Measurements from ENCODE around the gene GABRA4.

Gene GABRA4

DNA sequence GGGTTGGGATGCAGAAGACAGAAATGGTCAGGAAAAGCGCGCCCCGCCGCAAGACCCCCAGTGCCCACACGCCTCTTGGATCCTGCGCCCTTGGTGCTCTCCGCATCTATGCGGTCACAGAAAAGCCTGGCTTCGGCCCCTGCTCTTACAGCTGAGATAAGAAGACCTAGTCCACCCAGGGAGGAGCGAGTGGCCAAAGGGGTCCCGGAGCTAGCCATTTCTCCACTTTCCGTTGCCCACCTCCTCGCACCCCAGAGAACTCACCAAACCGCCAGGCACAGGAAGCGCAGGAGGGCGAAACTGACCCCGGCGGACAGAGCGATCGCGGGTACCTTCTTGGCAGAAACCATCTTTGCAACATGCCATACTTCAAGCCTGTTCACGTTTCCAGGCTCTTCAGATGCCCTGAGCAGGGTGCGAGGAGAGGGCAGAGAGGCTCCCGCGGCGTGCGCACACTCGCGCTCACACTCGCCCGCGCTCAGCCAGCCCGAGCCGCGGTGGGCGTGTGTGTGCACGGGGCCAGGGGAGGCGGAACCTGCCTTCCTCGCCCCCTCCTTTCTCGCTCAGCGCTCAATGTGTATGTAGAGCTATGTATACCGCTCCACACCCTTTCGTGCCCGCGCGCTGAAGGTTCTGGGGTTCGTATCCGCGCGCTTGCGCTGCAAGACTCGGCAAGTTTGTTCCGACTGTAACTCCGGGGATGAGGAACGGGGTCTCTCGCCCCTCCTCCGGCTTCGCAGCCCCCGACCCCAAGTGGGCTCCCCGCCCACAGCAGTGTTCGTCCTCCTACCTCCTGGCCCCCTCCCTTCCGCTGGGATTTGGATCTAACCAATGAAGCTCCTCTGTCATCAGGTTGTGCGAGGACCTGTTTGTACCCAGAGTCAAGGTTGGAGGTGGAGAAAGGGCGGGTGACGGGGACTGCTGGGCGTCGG, at the start of gene GABRA4:
TSS of gene GABRA4 (minus strand) at position 507 of the 932 bp plus-strand sequence. CDS start at position 350, 157 bp downstream.
- DNase-seq, result no peak

DNA sequence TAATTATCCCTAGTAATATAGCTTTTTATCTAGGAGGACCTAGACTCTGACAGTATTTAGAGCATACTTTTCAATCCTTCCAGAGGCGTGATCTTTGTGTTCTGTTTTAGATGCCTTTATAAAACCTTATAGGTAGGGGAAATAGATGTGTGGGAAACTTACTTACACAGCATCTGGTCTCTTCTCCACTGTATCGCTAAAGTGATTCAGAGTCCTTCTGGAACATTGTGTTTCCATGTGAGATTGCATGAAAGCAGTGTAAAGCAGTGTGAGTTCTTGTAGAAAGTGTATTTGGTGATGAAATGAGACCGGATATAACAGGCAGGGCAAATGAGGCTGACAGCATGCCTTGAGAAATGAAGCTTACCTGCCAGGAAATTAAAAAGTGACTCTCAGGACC, 47.4 kb upstream of the GABRA4 start:
- no peak for DNase-seq

DNA sequence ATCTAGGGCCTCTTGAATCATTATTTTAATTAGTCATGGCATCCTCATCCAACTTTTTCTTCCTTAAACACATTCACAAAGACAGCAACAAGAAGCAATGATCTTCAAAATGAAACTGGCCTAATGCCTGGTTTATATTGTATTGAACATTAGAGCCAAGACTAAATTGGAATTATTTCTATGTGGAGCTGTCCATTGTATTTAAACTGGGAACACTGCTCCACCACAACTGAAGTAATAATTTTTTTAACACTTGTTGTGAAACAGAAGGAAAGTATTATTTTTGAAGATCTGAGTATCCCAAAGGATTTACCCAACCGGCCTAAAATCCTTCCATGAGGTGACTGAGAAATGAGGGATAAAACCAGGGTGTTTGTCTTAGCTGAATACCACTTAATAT, 44.9 kb upstream of the GABRA4 start:
- no peak for DNase-seq

DNA sequence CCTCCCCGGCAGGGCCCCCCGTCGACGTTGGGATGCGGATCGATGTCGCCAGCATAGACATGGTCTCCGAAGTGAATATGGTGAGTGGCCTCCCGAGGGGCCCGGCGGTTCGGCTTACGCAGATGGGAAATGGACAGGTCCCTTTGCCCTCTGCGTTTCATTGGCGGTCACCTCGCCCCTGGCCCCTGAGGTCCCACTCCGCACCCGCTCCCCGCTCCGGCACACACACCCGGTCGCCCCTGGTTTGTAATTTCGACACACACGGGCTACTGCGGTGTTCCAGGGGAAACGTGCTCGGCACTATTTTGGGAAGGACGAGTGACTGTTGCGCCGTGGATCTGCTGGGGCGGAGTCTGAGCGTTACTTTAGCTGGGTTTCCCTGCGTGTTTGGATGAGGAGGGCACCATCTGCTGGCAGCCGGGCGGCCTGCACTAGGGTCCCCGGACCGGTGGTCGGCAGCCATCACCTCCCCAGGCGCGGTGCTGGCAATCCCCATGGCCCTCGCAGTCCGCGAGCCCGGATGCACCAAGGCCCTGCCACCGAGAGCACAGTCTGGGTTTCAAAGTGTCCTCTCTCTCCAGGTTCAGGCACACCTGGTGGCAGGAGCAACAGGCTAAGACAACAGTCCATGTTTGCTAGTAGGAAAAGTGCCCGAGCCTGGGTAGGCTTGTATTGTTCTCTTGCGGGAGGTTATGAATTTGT, 39.2 kb upstream of the GABRA4 start:
- DNase-seq, result peak; percentile 33

DNA sequence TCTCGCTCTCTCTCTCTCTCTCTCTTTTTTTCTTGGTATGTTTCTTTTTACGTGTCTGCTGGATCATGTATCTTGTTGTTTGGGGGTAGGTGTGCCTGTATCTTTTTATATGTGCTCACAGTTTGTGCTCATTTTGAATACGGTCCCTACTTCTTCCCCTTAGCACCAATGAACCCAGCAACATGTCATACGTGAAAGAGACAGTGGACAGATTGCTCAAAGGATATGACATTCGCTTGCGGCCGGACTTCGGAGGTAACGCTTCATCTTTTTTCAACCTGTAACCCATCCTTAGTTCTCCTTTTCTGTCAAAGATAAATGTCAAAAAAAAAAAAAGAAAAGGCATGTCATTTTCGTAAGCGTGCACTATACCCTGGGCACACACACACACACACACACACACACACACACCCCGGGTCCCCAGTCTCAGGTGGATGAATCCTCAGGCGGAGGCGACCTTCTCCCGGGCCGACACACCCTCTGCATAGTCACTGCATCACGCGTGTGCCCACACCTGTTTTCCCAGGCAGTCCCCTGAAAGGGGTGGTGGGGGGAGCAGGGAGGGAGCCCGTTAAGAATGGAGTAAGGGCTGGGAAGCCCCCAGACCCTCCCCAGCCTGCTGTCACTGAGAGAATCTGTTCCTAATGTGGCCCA, 38.5 kb upstream of the GABRA4 start:
- no peak for DNase-seq

DNA sequence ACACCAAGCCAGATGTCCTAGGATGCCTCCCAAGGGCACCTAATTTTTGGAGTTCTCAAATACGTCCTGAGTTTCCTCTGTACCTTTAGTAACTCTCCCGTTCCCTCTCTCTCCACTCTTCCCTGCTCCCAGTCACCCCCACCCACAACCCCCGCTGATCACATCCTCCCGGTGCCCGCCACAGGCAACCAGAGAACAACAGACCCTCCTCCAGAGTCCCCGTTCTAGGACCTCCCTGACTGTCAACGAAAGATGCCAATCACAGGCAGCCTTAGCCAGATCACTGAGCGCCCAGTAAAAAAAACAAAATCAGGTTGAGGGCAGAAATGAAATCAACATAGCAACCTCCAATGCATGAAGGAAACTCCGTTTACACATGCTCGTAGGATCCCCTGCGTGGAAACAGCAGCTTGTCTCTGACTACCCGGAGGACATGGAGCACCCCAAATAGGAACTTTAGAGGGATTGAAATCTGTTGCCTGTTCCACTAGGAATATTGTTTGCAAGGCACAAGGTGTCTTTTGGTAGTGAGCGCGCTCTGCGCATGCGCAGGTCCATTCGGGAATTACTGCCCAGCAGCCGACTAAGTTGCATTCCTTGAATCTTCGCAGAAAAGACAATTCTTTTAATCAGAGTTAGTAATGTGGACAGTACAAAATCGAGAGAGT, 37.8 kb upstream of the GABRA4 start, which contains the start of gene GABRB1:
TSS of gene GABRB1 (plus strand) at position 557 of the 668 bp plus-strand sequence.
- no peak for DNase-seq

DNA sequence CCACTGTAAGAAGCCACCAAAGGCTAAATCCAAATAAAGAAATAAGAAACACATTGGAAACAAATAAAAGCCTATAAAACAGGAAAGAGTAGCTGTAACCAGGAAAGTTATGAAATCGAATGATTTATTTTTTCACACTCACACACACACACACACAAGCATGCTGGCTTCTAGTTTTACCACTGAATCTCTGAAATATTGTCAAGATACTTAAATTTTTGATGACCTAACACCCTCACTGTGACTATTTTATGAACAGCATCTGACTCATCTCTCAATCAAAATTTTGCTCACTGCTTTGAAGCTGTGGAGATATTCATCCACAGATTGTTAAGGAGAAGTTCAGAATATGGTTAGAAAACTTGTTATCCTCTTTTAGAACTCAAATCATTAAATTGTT, 24.1 kb upstream of the GABRA4 start:
- DNase-seq, result no peak

DNA sequence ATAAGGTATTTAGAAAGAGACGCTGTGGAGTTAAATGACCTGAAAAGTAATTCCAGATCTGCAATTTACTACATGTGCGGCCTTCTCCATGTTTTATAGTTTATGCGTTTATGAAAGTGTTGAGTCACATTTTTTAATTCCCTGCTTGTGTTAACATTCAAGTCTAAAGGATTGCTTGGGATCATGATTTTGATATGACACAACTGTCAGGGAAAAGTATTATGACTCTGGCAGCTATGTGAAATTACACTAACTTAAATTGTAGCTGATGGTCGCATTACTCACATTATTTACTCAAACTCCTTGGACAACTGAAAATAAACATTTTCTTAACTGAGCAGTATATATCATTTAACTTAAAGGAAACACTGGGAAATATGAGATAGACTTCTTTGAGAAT, 23.7 kb upstream of the GABRA4 start:
- DNase-seq, result no peak

DNA sequence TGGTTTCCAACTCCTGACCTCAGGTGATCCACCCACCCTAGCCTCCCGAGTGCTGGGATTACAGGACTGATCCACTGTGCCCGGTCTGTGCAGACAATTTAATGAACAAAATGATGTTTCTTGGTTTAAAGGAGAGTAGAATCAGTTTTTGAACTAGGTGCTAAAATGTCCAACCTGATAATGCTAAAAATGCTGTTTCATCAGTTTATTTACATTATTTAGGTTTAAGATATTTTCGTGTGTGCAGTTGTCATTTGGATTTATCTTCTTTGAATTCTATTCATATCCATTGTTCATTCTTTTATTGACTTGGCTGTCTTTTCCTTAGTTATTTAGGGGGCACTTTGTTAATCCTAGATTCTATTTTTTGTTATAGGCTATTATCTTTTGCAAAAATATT, 20.0 kb upstream of the GABRA4 start:
- no peak for DNase-seq

DNA sequence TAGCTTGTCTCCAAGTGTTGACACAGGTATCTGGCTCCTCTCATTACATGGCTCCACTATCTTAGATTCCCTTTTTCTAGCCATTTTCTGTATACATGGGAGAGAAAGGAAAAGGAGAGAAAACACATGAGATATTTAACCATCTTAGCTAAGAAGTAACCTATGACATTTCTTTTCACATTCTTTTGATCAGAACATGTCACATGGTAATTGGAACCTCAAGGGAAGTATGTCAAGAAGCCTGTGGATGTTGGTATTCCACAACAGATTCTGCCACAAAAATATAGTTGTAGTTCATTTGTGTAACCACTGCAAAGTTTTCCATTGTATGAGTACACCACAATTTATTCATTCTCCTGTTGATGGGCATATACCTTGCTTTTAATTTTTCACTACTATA, 19.3 kb upstream of the GABRA4 start:
- DNase-seq, result no peak

DNA sequence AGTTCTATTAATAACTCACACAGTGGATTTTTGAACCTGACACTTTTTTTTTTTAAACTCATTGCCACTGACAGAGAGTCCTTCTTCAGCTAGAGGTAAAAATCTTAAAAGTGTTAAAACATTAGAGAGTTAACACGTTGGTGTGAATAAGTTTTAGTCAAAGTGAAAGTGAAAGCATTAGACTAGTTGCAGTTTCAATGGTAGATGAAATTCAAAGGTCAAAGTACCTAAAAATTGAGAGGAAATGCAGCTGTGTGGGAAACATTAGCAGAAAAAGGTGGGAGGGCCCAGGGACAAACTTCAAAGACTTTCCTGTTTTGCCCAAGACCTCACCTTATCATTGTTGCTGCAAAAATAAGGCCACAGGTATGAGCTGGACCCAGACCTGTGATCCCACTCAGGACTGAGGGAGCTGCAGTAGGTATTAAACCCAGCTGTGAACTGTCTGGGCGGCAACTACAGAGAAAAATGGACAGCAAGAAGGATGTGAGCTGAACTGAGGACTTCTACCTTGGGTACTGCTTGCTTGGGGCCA, 17.6 kb upstream of the GABRA4 start:
- DNase-seq, result no peak

DNA sequence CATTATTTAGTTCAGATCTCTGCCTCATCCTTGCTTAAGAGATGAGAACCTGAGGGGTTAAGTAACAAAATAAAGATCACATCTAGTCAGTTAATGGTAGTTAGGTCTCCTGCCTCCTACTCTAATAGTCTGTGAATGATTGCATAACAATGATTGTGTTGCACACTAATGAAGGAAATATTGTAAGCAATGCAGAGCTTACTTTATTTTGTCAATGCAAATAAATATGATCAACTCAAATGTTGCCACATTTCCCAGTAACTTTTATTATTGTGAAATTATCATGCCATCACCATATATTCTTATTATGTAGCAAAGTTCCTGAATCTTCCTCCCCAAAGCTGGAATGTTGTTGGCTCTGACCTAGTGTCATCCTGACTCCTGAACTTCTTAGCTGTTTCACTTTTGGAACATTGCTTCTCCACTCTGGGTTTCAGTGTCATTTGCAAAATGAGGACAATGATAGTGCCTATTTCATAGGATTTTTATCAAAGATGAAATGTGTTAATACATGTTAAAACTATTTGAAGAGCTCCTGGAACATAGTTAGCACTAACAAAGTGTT, 17.0 kb upstream of the GABRA4 start:
- no peak for DNase-seq

DNA sequence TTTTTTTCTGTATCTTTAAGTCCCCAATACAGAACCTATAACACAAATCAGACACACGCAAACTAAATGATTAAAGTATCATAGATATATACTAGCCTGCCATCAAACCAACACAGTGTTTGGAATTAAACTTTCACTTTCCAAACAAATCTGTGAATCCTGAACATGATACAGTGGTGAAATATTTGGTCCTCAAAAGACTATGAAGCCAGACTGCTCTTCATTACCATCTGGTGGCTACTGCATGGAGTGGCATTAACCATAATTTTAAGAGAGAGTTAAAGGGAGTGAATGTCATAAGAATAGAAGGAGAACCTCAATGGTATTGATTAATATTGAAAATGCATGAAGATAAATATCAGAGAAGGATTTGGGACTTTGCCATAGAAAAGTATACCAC, 9.2 kb upstream of the GABRA4 start:
- DNase-seq, result no peak

DNA sequence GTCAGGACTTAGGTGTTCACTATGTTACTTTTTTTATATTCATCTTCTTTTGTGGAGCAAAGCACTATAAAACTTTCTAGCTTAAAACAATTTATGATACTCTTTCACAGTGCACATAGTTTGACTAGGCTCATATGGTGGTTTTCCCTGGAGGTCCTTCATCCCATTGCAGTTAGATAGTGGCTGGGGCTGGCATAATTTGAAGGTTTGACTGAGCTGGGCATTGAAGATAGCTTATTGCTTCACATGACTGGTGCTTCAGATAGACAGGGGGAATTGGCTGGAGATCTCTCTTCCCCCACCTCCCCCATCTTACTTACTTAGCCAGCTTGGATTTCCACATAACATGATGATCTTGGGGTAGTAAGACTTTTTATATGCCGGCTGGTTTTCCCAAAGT, 7.0 kb upstream of the GABRA4 start:
- DNase-seq, result no peak

DNA sequence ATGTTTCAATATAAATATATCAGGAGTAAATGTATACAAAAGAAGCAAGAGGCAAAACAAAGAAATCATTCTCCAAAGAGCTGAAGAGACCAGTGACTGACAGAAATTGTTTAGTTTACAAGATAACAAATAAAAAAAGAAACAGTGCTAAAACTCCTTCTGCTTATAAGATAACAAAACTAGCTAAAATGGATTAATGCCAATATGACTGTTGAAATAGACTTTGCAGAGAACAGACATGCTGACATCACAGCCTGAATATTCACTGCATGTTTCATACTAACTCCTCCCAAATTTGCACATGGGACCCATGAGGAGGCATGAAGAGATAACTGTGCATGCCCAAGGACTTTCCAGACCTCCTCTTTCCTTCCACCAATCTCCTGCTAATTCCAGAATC, 6.2 kb upstream of the GABRA4 start:
- no peak for DNase-seq

DNA sequence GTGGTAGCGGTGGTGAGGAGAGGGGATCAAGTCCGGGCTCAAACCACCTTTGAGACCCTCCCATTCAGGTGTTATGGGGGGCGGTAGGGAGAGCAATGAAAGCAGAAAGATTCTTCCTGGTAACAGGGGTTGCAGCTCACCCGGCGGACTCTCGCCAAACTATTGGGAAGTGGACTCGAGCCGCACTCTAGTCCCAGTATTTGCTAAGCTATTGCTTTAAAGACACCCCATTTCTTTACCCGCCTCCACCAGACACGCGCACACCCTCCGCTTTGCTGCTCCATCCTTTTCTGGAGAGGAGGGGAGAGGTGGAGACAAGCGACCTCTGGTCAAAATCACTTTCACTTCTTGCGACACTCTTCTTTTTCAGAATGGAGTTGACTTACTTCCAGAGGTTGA, 625 bp upstream of the GABRA4 start:
- no peak for DNase-seq

DNA sequence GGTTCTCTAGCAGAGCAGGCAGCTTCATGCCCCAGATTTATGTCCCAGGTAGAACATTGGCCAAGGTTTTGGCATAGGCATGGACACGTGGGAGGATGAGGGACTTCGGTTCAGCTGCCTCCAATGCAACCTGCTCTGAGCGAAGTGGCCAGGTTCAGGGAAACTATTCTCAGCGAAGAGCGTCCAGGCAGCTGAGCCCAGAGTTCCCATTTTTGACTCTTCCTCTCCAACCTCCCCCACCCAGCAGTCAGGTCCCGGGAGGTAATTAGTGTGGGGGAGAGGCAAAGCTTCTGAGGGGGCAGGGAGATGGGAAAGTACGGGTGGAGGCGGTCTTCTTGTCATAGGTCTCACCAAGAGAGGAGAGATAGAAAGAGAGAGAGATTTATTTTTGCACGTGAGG, 1.0 kb downstream of the GABRA4 start:
- DNase-seq, result no peak

DNA sequence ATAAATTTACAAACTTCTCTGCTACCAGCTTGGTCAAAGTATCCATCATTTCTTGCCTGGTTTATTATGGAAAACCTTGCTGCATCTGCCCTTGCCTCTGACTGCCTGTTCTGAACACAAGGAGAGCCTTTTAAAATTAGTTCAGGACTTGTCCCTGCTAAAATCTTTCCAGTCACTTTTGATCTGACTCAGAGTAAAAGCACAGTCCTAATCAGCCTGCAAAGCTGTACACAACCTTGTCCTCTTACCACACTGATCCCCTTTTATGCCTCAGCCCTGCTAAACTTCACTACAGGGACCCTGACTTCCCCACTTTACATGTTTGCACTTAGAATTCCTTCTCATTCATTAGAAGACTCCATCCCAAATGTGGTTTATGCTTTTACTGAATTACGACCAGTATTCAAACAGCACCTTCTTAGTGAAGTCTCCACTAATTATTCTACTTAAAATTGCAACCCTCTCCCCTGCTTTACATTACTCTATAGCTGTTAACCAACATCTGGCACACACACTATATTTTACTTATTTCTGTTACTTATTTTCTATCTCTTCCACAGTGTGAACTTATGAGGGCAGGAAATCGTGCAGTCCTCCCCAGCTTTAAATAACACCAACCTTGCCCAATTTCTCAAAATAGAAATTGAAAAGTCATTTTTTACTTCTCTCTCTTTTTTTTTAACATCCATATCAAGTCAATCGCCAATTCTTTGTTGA, 6.3 kb downstream of the GABRA4 start:
- no peak for DNase-seq

DNA sequence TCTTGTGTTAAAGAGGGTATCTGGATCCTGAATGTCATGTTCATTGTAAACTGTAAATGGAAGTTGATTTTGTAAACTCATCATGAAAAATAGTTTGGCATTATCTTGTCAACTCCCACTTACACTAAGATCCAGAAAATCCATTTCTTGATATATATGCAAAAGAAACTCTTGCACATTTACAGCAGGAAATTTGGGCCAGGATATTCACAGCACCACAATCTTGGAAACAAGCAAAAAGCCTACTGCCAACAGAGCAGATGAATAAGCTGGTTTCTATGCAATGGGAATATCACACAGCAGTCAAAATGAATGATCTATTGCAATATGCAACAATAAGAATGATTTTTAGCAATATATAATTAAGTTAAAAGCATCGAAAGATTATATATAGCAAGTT, 8.6 kb downstream of the GABRA4 start:
- no peak for DNase-seq

DNA sequence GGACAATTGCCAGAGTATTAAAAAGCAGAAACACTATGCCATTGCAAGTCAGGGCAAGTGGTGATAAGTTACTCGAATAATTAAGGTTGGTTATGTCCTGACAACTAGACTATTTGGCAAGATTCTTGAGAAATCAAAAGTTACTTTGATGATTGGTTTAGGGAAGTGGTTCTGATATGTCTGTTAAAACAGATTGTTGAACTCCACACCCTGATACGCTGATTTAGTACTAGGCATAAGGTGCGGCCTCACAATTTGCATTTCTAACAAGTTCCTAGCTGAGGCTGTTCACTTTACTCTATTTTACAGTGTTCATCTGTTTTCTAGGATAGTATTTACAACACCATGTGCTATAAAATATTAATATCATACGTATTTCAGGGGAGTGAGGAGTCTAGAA, 12.5 kb downstream of the GABRA4 start:
- no peak for DNase-seq

DNA sequence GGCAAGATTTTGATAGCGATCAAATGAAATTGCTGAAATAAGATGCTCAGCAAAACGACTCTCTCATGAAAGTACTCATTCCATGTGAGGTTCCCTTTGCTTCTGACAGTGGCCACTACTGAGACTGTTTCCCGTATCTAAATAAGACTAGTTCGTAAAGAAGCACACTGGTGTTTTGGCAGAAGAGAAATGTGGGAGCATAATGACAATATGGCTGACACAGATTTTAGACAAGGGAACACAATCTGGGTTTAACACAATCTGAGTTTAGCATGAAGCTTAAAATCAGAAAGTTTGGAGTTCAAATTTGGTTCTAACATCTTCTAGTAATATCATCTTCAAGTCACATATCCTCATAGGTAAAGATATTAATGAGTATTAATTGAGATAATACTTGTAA, 13.7 kb downstream of the GABRA4 start:
- DNase-seq, result no peak

DNA sequence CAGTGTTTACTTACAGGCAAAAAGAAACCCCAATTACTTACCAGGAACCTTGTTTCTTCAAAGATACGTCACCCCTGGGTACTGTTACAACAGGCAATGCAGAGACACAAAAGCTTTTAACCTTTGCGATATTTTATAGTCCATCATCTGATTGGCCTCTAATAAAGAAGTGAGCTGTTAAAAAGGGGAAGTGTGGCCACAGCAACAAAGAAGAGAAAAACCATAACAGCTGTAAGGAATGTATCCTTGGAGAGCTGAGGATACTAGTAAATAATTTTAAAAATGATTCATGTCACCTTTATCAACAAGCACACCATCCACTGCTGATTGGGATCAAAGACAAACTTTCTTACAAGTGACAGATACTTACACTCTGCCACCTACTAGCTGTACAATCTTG, 14.1 kb downstream of the GABRA4 start:
- DNase-seq, result no peak
